GM21825 (cell line): ENCODE data around the gene ATP9A.

ENCODE experiments used
- ATAC-seq: cut with Tn5 transposase; IDR thresholded peaks from one replicate; pipeline ENCODE4 v1.9.1; 2021; ENCODE audit warnings: mild to moderate bottlenecking, moderate library complexity; ENCODE audit not compliant: unreplicated experiment

Gene ATP9A

GRCh38 chr20:51562332-51563173, 205.6 kb downstream of the ATP9A start:
- no peak for ATAC-seq

- no peak for ATAC-seq
Observed at GRCh38 chr20:51562027-51562331, 206.2 kb downstream of the ATP9A start.

- ATAC-seq = no peak
Observed at GRCh38 chr20:51560550-51561307, 207.5 kb downstream of the ATP9A start.

GRCh38 chr20:51560042-51560441, 208.1 kb downstream of the ATP9A start:
- ATAC-seq = no peak

GRCh38 chr20:51554538-51555165, 213.5 kb downstream of the ATP9A start:
- ATAC-seq = no peak

- no peak for ATAC-seq
Observed at GRCh38 chr20:51553897-51554486, 214.2 kb downstream of the ATP9A start.

- ATAC-seq = no peak
Observed at GRCh38 chr20:51551186-51551585, 217.0 kb downstream of the ATP9A start.

GRCh38 chr20:51549474-51549873, 218.7 kb downstream of the ATP9A start:
- no peak for ATAC-seq

- ATAC-seq = no peak
Observed at GRCh38 chr20:51547951-51548350, 220.2 kb downstream of the ATP9A start.
